Cerebellar cortex (tissue), 1 donor: ENCODE data around the gene OXA1L.
"Not testable (repeated sequence)": the region's sequence is repeated elsewhere in the genome, so short reads cannot be mapped to it uniquely, and the experiment has no call there.

Source experiments
- DNase-seq: peaks from one replicate; pipeline ENCODE4 v3.0.0-alpha.2; 2015; ENCODE audit warnings: low spot score

OXA1L gene

GRCh38 chr14:22769369-22769768, 2.9 kb downstream of the OXA1L start:
- no peak for DNase-seq

DNA sequence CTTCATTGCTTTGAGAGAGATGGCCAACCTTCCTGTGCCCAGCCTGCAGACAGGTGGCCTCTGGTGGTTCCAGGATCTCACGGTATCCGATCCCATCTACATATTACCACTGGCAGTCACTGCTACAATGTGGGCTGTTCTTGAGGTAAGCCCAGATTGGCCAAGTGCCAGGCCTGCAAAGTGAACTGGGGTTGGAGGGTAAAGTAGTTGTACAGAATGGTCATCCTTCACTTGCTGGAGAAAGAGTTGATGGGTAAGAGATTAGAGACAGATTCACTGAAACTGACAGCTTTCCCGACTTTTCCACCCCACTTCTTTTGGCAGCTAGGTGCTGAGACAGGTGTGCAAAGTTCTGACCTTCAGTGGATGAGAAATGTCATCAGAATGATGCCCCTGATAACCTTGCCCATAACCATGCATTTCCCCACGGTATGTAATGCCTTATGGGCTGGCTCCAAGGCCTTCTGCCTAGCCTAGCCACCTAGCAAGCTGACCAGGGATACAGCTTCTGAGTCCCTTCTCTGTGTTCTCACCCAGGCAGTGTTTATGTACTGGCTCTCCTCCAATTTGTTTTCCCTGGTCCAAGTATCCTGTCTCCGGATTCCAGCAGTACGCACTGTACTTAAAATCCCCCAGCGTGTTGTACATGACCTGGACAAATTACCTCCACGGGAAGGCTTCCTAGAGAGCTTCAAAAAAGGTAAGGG, 4.1 kb downstream of the OXA1L start:
- no peak for DNase-seq

DNA sequence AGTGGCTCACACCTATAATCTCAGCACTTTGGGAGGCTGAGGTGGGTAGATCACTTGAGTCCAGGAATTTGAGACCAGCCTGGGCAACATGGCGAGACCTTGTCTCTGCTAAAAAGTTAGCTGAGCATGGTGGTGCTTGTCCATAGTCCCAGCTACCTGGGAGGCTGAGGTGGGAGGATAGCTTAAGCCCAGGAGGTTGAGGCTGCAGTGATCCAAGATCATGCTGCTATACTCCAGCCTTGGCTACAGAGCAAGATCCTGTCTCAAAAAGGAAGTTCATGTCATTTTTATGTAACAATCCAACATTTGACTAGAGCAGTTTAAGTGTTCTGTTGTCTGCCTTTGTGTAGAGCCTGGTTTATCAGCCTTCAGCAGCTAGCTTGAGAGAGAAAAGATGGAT, 6.2 kb downstream of the OXA1L start:
- no peak for DNase-seq

- no peak for DNase-seq
Observed at GRCh38 chr14:22773162-22774010, 6.9 kb downstream of the OXA1L start.

DNA sequence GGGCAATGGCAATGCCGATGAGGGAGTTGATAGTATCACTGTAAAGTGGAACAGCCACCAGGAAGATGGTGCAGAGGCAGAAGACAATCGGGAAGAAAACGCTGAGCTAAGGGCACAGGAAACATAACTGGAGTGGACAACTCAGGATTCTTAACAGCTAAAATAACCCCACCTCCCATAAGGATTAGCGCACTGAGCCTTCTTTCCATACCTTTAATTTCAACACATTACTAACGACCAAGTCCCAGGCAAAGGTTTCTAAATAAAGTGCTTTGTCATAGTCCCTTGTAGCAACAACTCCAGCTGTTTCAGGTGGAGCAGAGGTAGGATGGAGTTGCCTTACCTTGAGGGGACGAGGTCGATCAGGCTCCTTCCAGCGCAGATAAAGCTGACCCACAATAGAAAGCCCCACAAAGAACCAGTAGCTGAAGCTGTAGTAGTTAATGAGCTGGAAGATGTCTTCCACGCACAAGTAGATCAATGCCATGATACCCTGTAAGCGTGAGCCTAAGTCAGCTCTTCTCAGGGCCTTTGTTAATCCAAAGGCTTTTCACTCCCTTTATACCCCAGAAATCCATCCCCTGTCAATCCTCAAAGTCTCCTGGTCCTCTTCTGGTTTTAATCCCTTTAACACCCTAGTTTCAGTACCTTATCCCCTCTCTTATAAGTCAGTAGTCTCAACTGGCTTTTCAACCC, 7.7 kb downstream of the OXA1L start:
- DNase-seq: no peak

- DNase-seq: no peak
Observed at GRCh38 chr14:22776215-22776614, 9.7 kb downstream of the OXA1L start.

- not testable (repeated sequence) for DNase-seq
Observed at GRCh38 chr14:22776849-22777248, 10.4 kb downstream of the OXA1L start.

DNA sequence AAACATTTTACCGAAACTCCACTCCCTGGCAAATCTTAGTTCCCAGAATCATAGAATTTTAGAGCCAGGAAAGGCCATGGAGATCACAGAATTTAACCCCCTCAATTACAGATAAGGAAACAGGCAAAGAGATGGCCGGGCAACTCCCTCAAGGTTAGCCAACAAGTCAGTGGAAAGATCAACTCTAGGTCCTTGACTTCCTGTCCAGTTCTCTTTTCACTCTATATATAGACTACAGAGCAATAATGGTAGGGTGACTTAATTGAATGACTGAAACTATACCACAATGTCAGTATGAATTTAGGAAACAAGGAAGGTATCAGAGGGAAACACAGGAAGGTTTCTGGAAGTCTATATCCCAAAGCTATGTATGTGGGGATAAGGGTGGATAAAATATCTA, 11.6 kb downstream of the OXA1L start:
- DNase-seq: no peak

GRCh38 chr14:22780105-22780679, 13.7 kb downstream of the OXA1L start:
- DNase-seq: no peak

DNA sequence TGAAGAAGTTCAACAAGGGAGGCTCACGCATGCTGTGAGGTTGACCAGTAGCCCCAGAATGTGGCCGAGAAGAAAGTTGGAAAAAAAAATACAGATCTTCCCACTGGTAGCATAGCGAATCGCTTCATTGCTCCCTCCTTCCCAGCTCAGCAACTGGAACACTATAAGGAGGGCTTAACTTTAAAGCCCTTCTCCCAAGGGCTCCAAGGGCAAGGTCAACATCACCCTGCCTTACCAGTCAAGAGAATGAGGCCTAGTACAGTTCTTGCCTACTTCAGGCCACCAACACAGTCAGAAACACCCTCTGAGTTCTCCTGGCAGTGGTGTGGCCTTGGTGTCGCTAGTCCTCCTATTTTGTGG, 14.4 kb downstream of the OXA1L start:
- DNase-seq: no peak

- DNase-seq: no peak
Observed at GRCh38 chr14:22781301-22781991, 15.0 kb downstream of the OXA1L start.

- no peak for DNase-seq
Observed at GRCh38 chr14:22786685-22787084, 20.2 kb downstream of the OXA1L start.

DNA sequence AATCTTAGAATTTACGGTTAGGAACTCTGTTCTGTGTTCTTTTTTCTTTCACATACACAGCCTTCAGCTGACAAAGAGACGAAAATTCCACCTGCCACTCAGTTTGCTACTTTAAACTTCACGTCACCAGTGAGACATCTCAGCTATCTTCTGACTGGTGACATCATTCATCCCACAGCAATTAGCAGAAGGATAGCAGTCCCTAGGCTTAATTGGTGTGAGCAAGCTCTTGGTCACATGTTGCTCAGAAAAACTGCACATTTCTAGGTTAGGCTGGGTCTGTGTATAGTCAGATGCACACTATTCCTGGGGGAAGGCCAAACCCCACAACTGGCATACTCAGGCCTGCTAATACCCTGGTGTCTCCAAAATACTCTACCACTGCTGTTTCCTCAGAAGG, 24.8 kb downstream of the OXA1L start:
- no peak for DNase-seq

DNA sequence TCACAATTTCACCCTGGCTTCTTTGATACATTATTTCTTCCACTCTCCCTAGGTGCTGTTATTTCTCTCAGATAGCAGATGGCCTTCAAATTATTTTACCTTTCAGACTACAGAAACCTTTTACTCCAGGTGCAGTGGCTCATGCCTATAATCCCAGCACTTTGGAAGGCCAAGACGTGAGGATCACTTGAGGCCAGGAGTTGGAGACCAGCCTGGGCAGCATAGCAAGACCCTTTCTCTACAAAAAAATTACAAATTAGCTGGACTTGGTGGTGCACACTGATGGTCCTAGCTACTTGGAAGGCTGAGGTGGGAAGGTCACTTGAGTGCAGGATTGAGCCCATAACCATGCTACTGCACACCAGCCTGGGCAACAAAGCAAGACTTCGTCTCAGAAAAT, 25.7 kb downstream of the OXA1L start:
- DNase-seq: no peak

DNA sequence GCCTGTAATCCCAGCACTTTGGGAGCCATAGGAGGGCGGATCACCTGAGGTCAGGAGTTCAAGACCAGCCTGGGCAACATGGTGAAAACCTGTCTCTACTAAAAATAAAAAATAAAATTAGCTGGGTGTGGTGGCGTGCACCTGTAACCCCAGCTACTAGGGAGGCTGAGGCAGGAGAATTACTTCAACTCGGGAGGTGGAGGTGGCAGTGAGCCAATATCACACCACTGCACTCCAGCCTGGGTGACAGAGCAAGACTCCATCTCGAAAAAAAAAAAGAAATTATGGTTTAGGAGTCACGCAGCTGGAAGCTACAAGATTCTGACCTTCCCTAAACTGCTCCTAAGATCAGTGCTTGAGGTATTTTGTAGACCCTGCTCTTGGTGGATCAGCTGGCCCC, 27.1 kb downstream of the OXA1L start:
- not testable (repeated sequence) for DNase-seq

GRCh38 chr14:22793976-22794375, 27.5 kb downstream of the OXA1L start:
- no peak for DNase-seq

DNA sequence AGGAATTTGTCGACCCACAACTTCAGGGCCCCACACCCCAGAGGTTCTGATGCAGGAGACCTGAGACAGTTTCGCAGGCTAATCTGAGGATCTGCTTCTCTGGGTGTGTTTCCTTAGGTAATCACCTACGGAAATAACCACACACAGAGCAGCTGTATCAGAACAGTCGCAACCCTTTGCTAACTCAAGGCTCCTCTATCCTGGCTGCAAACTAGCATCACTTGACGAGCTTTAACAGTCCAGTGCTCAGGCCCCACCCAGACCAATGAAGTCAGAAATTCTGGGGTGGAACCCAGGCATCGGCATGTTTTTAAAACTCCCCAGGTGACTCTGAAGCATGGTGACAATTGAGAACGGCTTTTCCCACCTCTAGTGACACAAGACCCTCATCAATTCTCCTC, 28.1 kb downstream of the OXA1L start:
- no peak for DNase-seq

GRCh38 chr14:22796087-22796707, 29.7 kb downstream of the OXA1L start:
- no peak for DNase-seq

DNA sequence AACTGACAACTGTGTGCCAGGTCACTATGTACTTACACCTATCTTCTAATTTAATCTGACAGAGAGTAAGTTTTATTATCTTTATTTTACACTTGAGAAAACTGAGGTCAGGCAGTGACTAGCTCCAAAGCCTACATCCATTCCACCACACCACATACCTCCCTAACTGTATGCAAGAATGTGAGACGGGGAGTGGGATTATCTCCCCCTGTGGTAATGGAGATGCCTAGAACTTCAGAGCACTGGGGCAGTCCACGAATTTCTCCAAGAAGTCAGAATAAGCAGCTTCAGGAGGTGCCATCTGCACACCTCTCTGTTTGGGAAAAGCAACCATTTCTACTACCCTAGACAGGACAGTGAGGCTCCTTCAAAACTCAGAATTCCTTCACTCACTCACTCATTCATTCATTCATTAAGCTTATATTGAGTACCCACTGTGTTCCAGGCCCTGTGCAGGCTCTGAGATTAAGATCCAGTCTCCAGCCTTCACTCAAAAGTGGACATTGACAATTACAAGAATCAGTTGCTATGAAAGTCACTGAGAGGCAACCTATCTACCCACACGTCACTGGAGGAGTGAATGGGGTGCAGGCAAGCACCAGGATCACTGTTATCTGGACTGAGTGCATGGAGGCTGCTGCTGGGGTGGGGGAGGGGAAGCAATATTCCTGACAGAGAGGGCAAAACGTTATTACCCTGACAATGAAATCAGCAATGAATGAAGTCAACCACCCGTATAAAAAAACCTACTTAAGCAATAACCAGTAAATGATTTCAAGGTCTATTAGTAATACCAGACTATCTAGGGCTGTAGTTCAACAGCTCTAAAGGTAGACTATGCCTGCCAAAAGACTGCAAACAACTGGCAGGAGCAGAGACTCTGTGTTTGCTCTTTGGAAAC, 30.8 kb downstream of the OXA1L start:
- no peak for DNase-seq

DNA sequence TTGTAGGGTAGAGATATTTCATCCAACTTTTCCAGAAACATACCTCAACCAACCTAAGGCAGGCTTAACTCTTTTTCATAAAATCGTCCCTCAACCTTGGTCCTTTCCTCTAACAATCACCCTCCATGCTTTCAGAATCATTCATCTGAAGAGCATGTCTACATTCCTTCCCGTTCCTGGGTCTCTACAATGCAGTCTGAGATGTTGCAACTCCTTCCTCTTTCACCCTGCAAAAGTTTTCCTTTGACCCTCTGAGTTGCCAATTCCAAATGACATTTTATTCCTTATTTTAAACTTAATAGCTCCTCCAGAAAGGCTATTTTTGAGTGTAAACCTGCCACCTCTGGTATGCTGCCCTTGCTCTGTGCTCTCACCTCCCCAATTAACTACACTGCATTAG, 32.0 kb downstream of the OXA1L start:
- no peak for DNase-seq

- DNase-seq: no peak
Observed at GRCh38 chr14:22800346-22800745, 33.9 kb downstream of the OXA1L start.
